Measurements from ENCODE around the gene KLHL6. TPM values are rescaled to one million over a fixed set of nuclear protein-coding genes. Genes with fewer than 3 reads are reported as not detected.
A peak's percentile ranks its signal among the peaks of the same experiment; 100 is the strongest.

Gene KLHL6
- total and polyA plus RNA-seq, 2 of the 8 experiments (the other 6 are each of a cell fraction or from before 2014, with no cell fraction given) = 0.05 TPM; not detected in 1

GRCh38 chr3:183490653-183491052 is 64.9 kb downstream of the KLHL6 start:
- Histone ChIP-seq H2AFZ (ENCODE audit: low read length) (no peak overlapping the region), H3K36me3 (ENCODE audit: control insufficient read depth in 2 of 4, insufficient read depth in 4 of 4, low read length in 3 of 4) (no peaks in the 10 kb centered on the region), H2BK20ac (ENCODE audit: low read length) (no peak overlapping the region), H3K4me3 (ENCODE audit: extremely low read depth in 1 of 4, insufficient read depth in 2 of 4, low read depth in 3 of 4, low read length in 4 of 4) (no peak overlapping the region), H3K18ac (ENCODE audit: extremely low read depth, low read length) (no peak overlapping the region), H3K4ac (replicated peaks; ENCODE audit: insufficient read length, low read depth, low read length) (no peak overlapping the region), H3K23me2 (ENCODE audit: low read depth, low read length) (no peaks in the 10 kb centered on the region), H4K91ac (replicated peaks; ENCODE audit: insufficient read length, low read length) (no peak overlapping the region), H4K8ac (ENCODE audit: extremely low read depth, insufficient read depth, low read length) (no peak overlapping the region), H4K20me1 (replicated peaks in 1 of 2; ENCODE audit: control insufficient read depth in 1 of 2, insufficient read depth in 2 of 2, low read length in 2 of 2) (no peaks in the 10 kb centered on the region), H3K79me2 (ENCODE audit: control insufficient read depth in 1 of 2, insufficient read depth in 2 of 2, low read length in 2 of 2) (no peaks in the 10 kb centered on the region), H3K4me2 (ENCODE audit: insufficient read depth in 1 of 2, low read depth in 2 of 2, low read length in 2 of 2) (no peak overlapping the region), H3K56ac (replicated peaks; ENCODE audit: insufficient read length, low read depth, low read length) (no peak overlapping the region), H4K5ac (ENCODE audit: insufficient read length, low read depth, low read length) (no peak overlapping the region), H3K79me1 (ENCODE audit: low read depth, low read length) (no peaks in the 10 kb centered on the region), H2BK12ac (ENCODE audit: low read depth, low read length) (no peak overlapping the region), H3K4me1 (replicated peaks in 1 of 4; ENCODE audit: control insufficient read depth in 3 of 4, insufficient read depth in 4 of 4, low read length in 3 of 4) (peaks cover 0 to 12% (median 8%) of the 10 kb centered on the region in 4 experiments; a peak in 5 of 7 replicates), H3K14ac (ENCODE audit: insufficient read length) (no peak overlapping the region), H3K23ac (ENCODE audit: insufficient read length) (no peak overlapping the region), H3K27ac (ENCODE audit: low read depth, low read length) (no peak overlapping the region), H3K27me3 (replicated peaks in 1 of 4; ENCODE audit: control insufficient read depth in 3 of 4, extremely low read depth in 1 of 4, insufficient read depth in 3 of 4, low read length in 3 of 4) (no peaks in the 10 kb centered on the region; a peak in 1 of 7 replicates), H3K9ac (replicated peaks in 1 of 4; ENCODE audit: extremely low read depth in 1 of 4, low read depth in 3 of 4, low read length in 3 of 4) (no peak overlapping the region), H2AK5ac (ENCODE audit: low read depth, low read length) (no peak overlapping the region), H2BK5ac (ENCODE audit: low read depth, low read length) (no peak overlapping the region), H2BK15ac (ENCODE audit: low read length) (no peak overlapping the region), H3K9me3 (ENCODE audit: insufficient read depth in 2 of 2, low read depth in 1 of 2, low read length in 1 of 2) (no peaks in the 10 kb centered on the region), H2BK120ac (replicated peaks; ENCODE audit: low read depth, low read length) (no peak overlapping the region)
- ChIA-PET POLR2A (ENCODE audit: partially characterized antibody) (interaction anchor here (0.7 to 1.5 kb wide), 3 partner anchors 25 to 226 kb away, joined by 3 to 4 read pairs (median 4); no protein-coding TSS in a partner anchor), CTCF (ENCODE audit: partially characterized antibody) (interaction anchor here (0.5 to 5.6 kb wide), 8 partner anchors 9 to 598 kb away, joined by 3 to 46 read pairs (median 4); no protein-coding TSS in a partner anchor)
- WGBS, 2 experiments (ENCODE audit: extremely low coverage in 1 of 2, insufficient coverage in 1 of 2, insufficient read length in 1 of 2, insufficient replicate concordance in 2 of 2, low coverage in 1 of 2, low lambda C conversion rate in 2 of 2, missing lambda C conversion rate in 1 of 2) = 67% methylated on average over 4 of the region's 6 CpGs; no CpG with 5 or more reads in 1 of the 2 experiments
- FAIRE-seq = no peak
- DNase-seq (ENCODE audit: low read depth in 1 of 2, low spot score in 2 of 2) = peak; percentile 39 to 44
- no peak for TF ChIP-seq BRCA1 (IDR thresholded peaks at IDR 0.05; ENCODE audit: low read depth, low read length)
- no peak for TF ChIP-seq JUN (IDR thresholded peaks at IDR 0.05; ENCODE audit: low read depth, low read length)
- TF ChIP-seq BACH1 (IDR thresholded peaks at IDR 0.05; ENCODE audit: low read length) = no peak
- TF ChIP-seq HDAC2 (IDR thresholded peaks at IDR 0.05; ENCODE audit: borderline replicate concordance in 1 of 2, low read depth in 2 of 2, low read length in 2 of 2) = no peak
- TF ChIP-seq NRF1 (IDR thresholded peaks at IDR 0.05; ENCODE audit: low read depth, low read length) = no peak
- TF ChIP-seq TAF7 (optimal IDR thresholded peaks at IDR 0.05; ENCODE audit: borderline replicate concordance, low read depth, low read length) = no peak
- TF ChIP-seq EP300 (IDR thresholded peaks at IDR 0.05; ENCODE audit: borderline replicate concordance in 1 of 2, low read depth in 2 of 2, low read length in 2 of 2) = no peak
- TF ChIP-seq ASH2L (IDR thresholded peaks at IDR 0.05; ENCODE audit: low read length) = no peak
- no peak for TF ChIP-seq SIRT6 (IDR thresholded peaks at IDR 0.05; ENCODE audit: low read length)
